Spinal cord (tissue), 10 donors: ENCODE measurements around the gene CPB1. TPM values are rescaled to one million over a fixed set of nuclear protein-coding genes. Genes with fewer than 3 reads are reported as not detected.

Source experiments
- DNase-seq, 6 donors: peaks; one replicate each; pipeline versions ENCODE4 v3.0.0 to v3.0.0-alpha.2; 2013 to 2015; ENCODE audit warnings: low spot score in 6 of 6, low read depth in 4 of 6
- H3K27ac ChIP-seq: one replicate; pipeline ENCODE4 v1.5.1; 2013; ENCODE audit warnings: low read depth, low read length, control low read depth
- H3K27me3 ChIP-seq: one replicate; pipeline ENCODE4 v1.6.1; 2013; ENCODE audit warnings: low read length; ENCODE audit not compliant: control insufficient read depth, insufficient read depth
- H3K36me3 ChIP-seq: one replicate; pipeline ENCODE4 v1.6.1; 2013; ENCODE audit warnings: low read length; ENCODE audit not compliant: control insufficient read depth, insufficient read depth
- H3K4me1 ChIP-seq: one replicate; pipeline ENCODE4 v1.6.1; 2013; ENCODE audit warnings: low read length; ENCODE audit not compliant: control insufficient read depth, insufficient read depth
- H3K4me3 ChIP-seq: one replicate; pipeline ENCODE4 v1.5.1; 2013; ENCODE audit warnings: low read depth, low read length, control low read depth
- H3K9me3 ChIP-seq: one replicate; pipeline ENCODE4 v1.6.1; 2013; ENCODE audit warnings: low read length; ENCODE audit not compliant: control insufficient read depth, insufficient read depth
- WGBS: methylation state at CpG from one replicate; pipeline ENCODE4 v1.1.5; 2013; ENCODE audit warnings: missing lambda C conversion rate; ENCODE audit not compliant: insufficient coverage; 5-methylcytosine and 5-hydroxymethylcytosine counted together
- polyA plus RNA-seq, 2 donors: library from polyadenylated mRNA; unstranded; fragments of 120-200 nt; gene quantifications; one replicate each; pipeline ENCODE4 v1.2.1, GENCODE V29; 2013; ENCODE audit not compliant: insufficient read length in 2 of 2
- total RNA-seq, 2 donors: library from RNA; depleted of rRNA in 1 of 2; stranded (reverse); fragments of 120-200 nt in 1 of 2; fragments of >200 nt in 1 of 2; gene quantifications; one replicate each; pipeline versions ENCODE4 v1.2.3 to v1.2.4, GENCODE V29; 2013 to 2014
- donor health status: healthy.

CPB1 gene
- total and polyA plus RNA-seq, 4 donors = 0.17 to 0.30 (median 0.19) TPM; not detected in 1

GRCh38 chr3:148825476-148825875 is 2.1 kb upstream of the CPB1 start:
- H3K4me1 ChIP-seq = no peaks in the 10 kb centered on the region
- no peak overlapping the region for H3K4me3 ChIP-seq
- H3K27ac ChIP-seq = no peak overlapping the region
- H3K9me3 ChIP-seq = no peaks in the 10 kb centered on the region
- WGBS = no CpG with 5 or more reads among the region's 3 CpGs
- DNase-seq = no peak
- no peaks in the 10 kb centered on the region for H3K36me3 ChIP-seq
- H3K27me3 ChIP-seq = no peaks in the 10 kb centered on the region

GRCh38 chr3:148828136-148828690 is 602 bp downstream of the CPB1 start:
- Histone ChIP-seq H3K4me3 (no peak overlapping the region), H3K4me1 (no peaks in the 10 kb centered on the region), H3K9me3 (no peaks in the 10 kb centered on the region), H3K27me3 (no peaks in the 10 kb centered on the region), H3K36me3 (no peaks in the 10 kb centered on the region), H3K27ac (no peak overlapping the region)
- WGBS = 80% methylated on average over 1 of the region's 4 CpGs
- peak in 1 of 6 donors; percentile 32 for DNase-seq

DNA sequence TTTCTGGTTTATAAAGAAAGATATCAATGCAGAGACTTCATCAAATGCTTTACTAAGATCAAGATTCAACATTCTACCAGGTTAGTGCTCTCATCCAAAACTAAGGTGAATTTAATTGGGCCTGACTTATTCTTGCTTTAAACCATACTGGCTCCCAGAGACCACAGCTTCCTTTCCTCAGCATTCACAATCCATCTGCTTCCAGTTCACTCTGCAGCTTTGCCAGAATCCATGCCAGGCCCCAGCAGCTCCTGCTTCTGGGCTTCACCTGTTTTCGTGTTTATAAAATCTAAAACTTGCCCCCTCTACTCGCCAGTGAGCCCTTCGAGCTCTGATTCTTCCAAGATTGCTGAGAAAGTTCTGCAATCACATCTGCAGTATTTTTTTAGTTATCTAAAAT is 2.3 kb downstream of the CPB1 start:
- Histone ChIP-seq H3K36me3 (no peaks in the 10 kb centered on the region), H3K27ac (no peak overlapping the region)

DNA sequence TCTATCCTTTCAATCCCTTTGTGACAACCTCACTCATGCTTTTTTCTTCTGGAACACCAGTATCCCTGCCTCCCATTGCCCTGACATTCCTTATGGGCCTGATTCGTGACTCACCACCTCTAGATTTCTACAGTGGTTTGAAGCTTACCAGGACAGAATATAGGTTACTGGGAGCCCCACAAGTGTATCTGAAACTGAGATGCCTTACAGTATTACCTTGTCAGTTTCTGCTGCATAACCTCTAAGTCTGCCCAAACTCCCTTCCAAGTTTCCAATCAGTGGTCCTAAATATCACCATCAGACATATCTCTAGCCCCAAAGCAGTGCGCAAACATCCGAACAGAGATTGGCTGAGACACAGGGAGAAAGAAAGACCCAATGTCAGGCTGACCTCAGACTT is 5.6 kb downstream of the CPB1 start:
- Histone ChIP-seq H3K27me3 (no peaks in the 10 kb centered on the region), H3K4me3 (no peak overlapping the region), H3K27ac (no peak overlapping the region), H3K4me1 (no peaks in the 10 kb centered on the region), H3K36me3 (no peaks in the 10 kb centered on the region), H3K9me3 (no peaks in the 10 kb centered on the region)
- no CpG with 5 or more reads among the region's 3 CpGs for WGBS
- DNase-seq = no peak

More for the DNA sequence above, 2.3 kb downstream of the CPB1 start:
- DNase-seq = no peak
- Histone ChIP-seq H3K4me1 (no peaks in the 10 kb centered on the region), H3K27me3 (no peaks in the 10 kb centered on the region), H3K4me3 (no peak overlapping the region), H3K9me3 (no peaks in the 10 kb centered on the region)
- WGBS = 60% methylated on average over 1 of the region's 3 CpGs

DNA sequence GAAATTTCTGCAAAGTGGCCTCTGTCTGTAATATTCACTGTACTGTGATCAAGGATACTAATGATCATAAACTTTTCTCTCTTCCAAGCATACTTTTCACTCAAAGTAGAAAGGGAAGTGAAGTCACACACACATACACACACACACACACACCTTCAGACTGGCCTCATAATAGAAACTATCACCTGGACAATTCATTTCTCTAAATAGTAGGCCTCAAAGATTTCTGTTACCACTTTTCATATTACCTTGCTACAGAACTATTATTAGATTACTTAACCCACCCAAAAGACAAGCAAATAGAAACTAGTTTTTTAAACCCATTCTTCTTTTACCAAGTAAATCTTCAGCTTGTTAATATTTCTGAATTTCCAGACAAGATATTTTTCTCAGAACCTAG is 12.2 kb downstream of the CPB1 start:
- H3K27ac ChIP-seq = no peak overlapping the region
- DNase-seq = no peak

DNA sequence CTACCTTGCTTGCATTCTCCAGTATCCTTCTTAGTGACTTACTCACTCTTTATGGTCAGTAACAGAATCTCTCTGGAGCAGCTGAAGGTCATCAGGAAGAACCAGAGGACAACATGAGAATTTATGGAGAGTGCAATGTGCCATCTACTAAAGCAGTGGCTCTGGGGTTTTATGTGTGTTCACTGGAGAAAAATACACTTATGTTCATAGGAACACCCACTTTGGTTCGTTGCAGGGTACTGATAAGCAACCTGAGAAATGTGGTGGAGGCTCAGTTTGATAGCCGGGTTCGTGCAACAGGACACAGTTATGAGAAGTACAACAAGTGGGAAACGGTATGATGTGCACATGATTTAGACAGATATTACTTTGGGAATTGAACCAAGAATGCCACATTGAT is 12.8 kb downstream of the CPB1 start:
- no peaks in the 10 kb centered on the region for H3K4me1 ChIP-seq
- H3K9me3 ChIP-seq = no peaks in the 10 kb centered on the region
- H3K36me3 ChIP-seq = no peaks in the 10 kb centered on the region
- no peak for DNase-seq
- H3K27me3 ChIP-seq = no peaks in the 10 kb centered on the region
- H3K4me3 ChIP-seq = no peak overlapping the region
- no peak overlapping the region for H3K27ac ChIP-seq
- 100% methylated on average over 3 of the region's 4 CpGs for WGBS

More for the DNA sequence above, 12.2 kb downstream of the CPB1 start:
- Histone ChIP-seq H3K27me3 (no peaks in the 10 kb centered on the region), H3K36me3 (no peaks in the 10 kb centered on the region), H3K4me3 (no peak overlapping the region), H3K4me1 (no peaks in the 10 kb centered on the region), H3K9me3 (no peaks in the 10 kb centered on the region)

GRCh38 chr3:148845756-148846395 is 18.3 kb downstream of the CPB1 start:
- H3K27me3 ChIP-seq = no peaks in the 10 kb centered on the region
- H3K36me3 ChIP-seq = no peaks in the 10 kb centered on the region
- no peaks in the 10 kb centered on the region for H3K9me3 ChIP-seq
- WGBS = no CpG with 5 or more reads among the region's 2 CpGs
- no peak overlapping the region for H3K4me3 ChIP-seq
- no peaks in the 10 kb centered on the region for H3K4me1 ChIP-seq
- H3K27ac ChIP-seq = no peak overlapping the region
- no peak for DNase-seq

DNA sequence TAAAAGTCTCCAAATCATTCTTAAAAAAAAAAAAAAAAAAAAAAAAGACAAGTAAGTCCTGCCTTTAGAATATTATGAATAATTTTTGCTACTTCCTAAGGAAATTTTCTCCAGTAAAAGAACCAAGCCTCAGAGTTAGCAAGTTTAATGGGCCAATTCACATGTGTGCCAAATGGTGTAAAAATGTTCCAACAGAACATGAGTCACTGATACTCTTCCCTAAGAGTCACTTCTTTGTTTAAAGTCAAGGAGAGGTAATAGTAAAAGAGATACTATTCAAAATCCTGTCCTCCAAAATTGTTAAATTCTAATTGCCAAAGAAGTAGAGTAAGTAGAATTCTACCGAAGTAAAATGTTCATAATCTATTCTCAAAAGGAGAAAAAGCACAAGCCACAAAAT is 19.7 kb downstream of the CPB1 start:
- Histone ChIP-seq H3K36me3 (no peaks in the 10 kb centered on the region), H3K4me1 (no peaks in the 10 kb centered on the region), H3K27me3 (no peaks in the 10 kb centered on the region), H3K27ac (no peak overlapping the region), H3K9me3 (no peaks in the 10 kb centered on the region), H3K4me3 (no peak overlapping the region)
- DNase-seq = no peak
- WGBS = no CpG with 5 or more reads among the region's 1 CpG

- H3K9me3 ChIP-seq = no peaks in the 10 kb centered on the region
- H3K27ac ChIP-seq = no peak overlapping the region
- H3K4me1 ChIP-seq = no peaks in the 10 kb centered on the region
- H3K4me3 ChIP-seq = no peak overlapping the region
- H3K27me3 ChIP-seq = no peaks in the 10 kb centered on the region
- WGBS = no CpG with 5 or more reads among the region's 1 CpG
- H3K36me3 ChIP-seq = no peaks in the 10 kb centered on the region
- DNase-seq = no peak
Observed at GRCh38 chr3:148848410-148848809, 20.8 kb downstream of the CPB1 start.

DNA sequence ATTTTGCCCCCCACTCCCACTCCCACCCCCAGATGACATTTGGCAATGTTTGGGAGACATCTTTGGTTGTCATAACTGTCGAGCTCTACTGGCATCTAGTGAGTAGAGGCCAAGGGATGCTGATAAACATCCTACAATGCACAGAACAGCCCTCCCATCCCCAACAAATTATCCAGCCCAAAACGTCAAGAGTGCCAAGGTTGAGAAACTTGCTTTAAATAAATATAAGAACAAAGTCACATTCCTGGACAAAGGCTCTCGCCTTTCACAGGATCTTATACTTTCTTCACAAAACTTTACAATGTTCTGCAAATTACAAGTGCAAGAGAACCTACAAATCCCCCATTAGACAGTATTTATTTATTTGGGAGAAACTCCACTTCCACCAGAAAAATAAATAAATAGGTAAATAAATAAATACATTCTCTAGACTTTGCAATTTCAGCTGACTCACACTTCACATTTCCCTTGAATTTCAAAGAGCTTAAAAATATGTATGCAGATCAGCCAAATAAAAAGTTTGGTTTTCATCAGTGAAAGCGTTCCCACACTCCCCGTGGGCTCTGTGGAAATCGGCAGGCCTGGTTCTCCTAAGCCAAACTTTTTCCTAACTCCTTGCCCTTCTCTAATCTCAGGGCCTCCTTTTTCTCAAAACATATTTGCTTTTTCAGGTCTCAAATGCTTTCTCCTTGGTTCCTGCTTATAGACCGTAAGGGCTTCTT is 24.8 kb downstream of the CPB1 start:
- 92% methylated on average over 3 of the region's 7 CpGs for WGBS
- Histone ChIP-seq H3K27me3 (no peaks in the 10 kb centered on the region), H3K36me3 (no peaks in the 10 kb centered on the region), H3K4me3 (no peak overlapping the region), H3K27ac (no peak overlapping the region), H3K4me1 (no peaks in the 10 kb centered on the region), H3K9me3 (no peaks in the 10 kb centered on the region)
- DNase-seq = no peak
